Endometrium (tissue), 2 donors: ENCODE measurements around the gene COL18A1.
"Not testable (repeated sequence)": the region's sequence is repeated elsewhere in the genome, so short reads cannot be mapped to it uniquely, and the experiment has no call there.

Experiments
- FAIRE-seq: peaks from 2 replicates; lab custom pipeline; 2012; peaks lifted over from hg19 to GRCh38; lab: Jason Lieb, UNC
- donor health status: control.
- donor health status: control.

The COL18A1 gene

GRCh38 chr21:45560106-45561021 lies 155.4 kb downstream of the COL18A1 start:
- FAIRE-seq, result no peak

- FAIRE-seq, result not testable (repeated sequence)
These were observed 156.3 kb downstream of the COL18A1 start for GRCh38 chr21:45561241-45561640.

GRCh38 chr21:45562402-45562801 lies 157.4 kb downstream of the COL18A1 start:
- no peak for FAIRE-seq

- FAIRE-seq, result no peak
These were observed 158.0 kb downstream of the COL18A1 start for GRCh38 chr21:45562965-45563364.
